ENCODE measurements around the gene TPCN2.
A peak's percentile ranks its signal among the peaks of the same experiment; 100 is the strongest.

The TPCN2 gene

GRCh38 chr11:69095300-69095699, 46.6 kb downstream of the TPCN2 start:
- DNase-seq: no peak

GRCh38 chr11:69096473-69096872, 47.7 kb downstream of the TPCN2 start:
- no peak for DNase-seq

- DNase-seq: no peak
Measured at GRCh38 chr11:69097263-69097662, 48.5 kb downstream of the TPCN2 start.

- DNase-seq: no peak
Measured at GRCh38 chr11:69099180-69099579, 50.4 kb downstream of the TPCN2 start.

- DNase-seq: no peak
Measured at GRCh38 chr11:69100454-69101114, 51.9 kb downstream of the TPCN2 start.

GRCh38 chr11:69101115-69101791, 52.5 kb downstream of the TPCN2 start:
- peak; percentile 75 for DNase-seq

GRCh38 chr11:69101792-69102695, 53.3 kb downstream of the TPCN2 start:
- no peak for DNase-seq

- DNase-seq: peak; percentile 11
Measured at GRCh38 chr11:69102732-69103615, 54.2 kb downstream of the TPCN2 start.

GRCh38 chr11:69104212-69104855, 55.6 kb downstream of the TPCN2 start:
- DNase-seq: no peak

GRCh38 chr11:69104856-69105395, 56.2 kb downstream of the TPCN2 start:
- no peak for DNase-seq

GRCh38 chr11:69105461-69106030, 56.8 kb downstream of the TPCN2 start:
- DNase-seq: no peak

GRCh38 chr11:69106031-69106811, 57.5 kb downstream of the TPCN2 start:
- no peak for DNase-seq

- no peak for DNase-seq
Measured at GRCh38 chr11:69107413-69107812, 58.7 kb downstream of the TPCN2 start.

GRCh38 chr11:69108030-69108429, 59.3 kb downstream of the TPCN2 start:
- no peak for DNase-seq

GRCh38 chr11:69108559-69108958, 59.8 kb downstream of the TPCN2 start:
- DNase-seq: no peak

GRCh38 chr11:69109101-69109500, 60.4 kb downstream of the TPCN2 start:
- DNase-seq: no peak

- DNase-seq: no peak
Measured at GRCh38 chr11:69110451-69110850, 61.7 kb downstream of the TPCN2 start.

- DNase-seq: no peak
Measured at GRCh38 chr11:69111624-69112542, 63.2 kb downstream of the TPCN2 start.

GRCh38 chr11:69113226-69113625, 64.5 kb downstream of the TPCN2 start:
- DNase-seq: no peak
